Psoas muscle (tissue), 8 donors: ENCODE measurements around the gene NUTM2B. TPM values are rescaled to one million over a fixed set of nuclear protein-coding genes. Genes with fewer than 3 reads are reported as not detected.
"Not testable (repeated sequence)": the region's sequence is repeated elsewhere in the genome, so short reads cannot be mapped to it uniquely, and the experiment has no call there.

Experiments used
- ATAC-seq, 4 donors: fragments of 200-7000 bp; cut with Tn5 transposase; one replicate each; pipeline ENCODE4 v1.9.1; 2020; ENCODE audit warnings: moderate library complexity in 3 of 4, mild to moderate bottlenecking in 2 of 4
- DNase-seq, 2 donors: peaks; one replicate each; pipeline ENCODE4 v3.0.0-alpha.2; 2020
- H3K27ac ChIP-seq: fragments of 200-600 bp; one replicate; pipeline ENCODE4 v1.8.0; 2022
- H3K27me3 ChIP-seq, 3 donors: fragments of 200-600 bp in 1 of 3; one replicate each; pipeline versions ENCODE4 v1.6.1 to v1.8.0; 2013 to 2022; ENCODE audit warnings: low read length in 2 of 3, mild to moderate bottlenecking in 2 of 3, moderate library complexity in 1 of 3; ENCODE audit not compliant: insufficient read depth in 3 of 3
- H3K36me3 ChIP-seq, 2 donors: fragments of 200-600 bp in 1 of 2; one replicate each; pipeline versions ENCODE4 v1.6.1 to v1.8.0; 2013 to 2022; ENCODE audit warnings: low read depth in 1 of 2, mild to moderate bottlenecking in 1 of 2, moderate library complexity in 1 of 2; ENCODE audit not compliant: insufficient read depth in 1 of 2
- H3K4me1 ChIP-seq: fragments of 200-600 bp; one replicate; pipeline ENCODE4 v1.8.0; 2022
- H3K4me3 ChIP-seq: fragments of 200-600 bp; one replicate; pipeline ENCODE4 v1.8.0; 2022; ENCODE audit warnings: mild to moderate bottlenecking
- H3K9me3 ChIP-seq: fragments of 200-600 bp; one replicate; pipeline ENCODE4 v1.8.0; 2022
- WGBS, 3 donors: extraction: QIAGEN DNeasy Blood & Tissue Kit; methylation state at CpG; one replicate each; pipeline versions ENCODE4 v1.1.6 to v1.1.7; 2013; 5-methylcytosine and 5-hydroxymethylcytosine counted together
- intact Hi-C, 2 donors: fragments of 100-400 bp; cut with DNase I; formaldehyde crosslinking; loops; one replicate each; pipeline versions ENCODE4 v1.11.0 to v1.14.2; 2022
- polyA plus RNA-seq, 3 donors: library from polyadenylated mRNA; stranded (reverse); fragments of 200-250 nt; gene quantifications; one replicate each; pipeline ENCODE4 v1.2.3, GENCODE V29; 2013
- total RNA-seq, 4 donors: library from RNA; stranded (reverse); fragmentation: NEBNext Ultra II Directional in 2 of 4; extraction: Animal tissue kit (Norgen Biotek cat#: 25700) in 2 of 4; gene quantifications; one replicate each; pipeline versions ENCODE4 v1.2.1 to v1.2.4, GENCODE V29; 2021 to 2023
- donor health status: healthy with polysubstance abuse.
- donor health status: DM: no; HTN: no; CAD: no; lungs with moderate emphysema.
- donor health status: Bipolar disorder and iron deficiency.
- donor health status: healthy.
- donor health status: DM: yes; HTN: yes; CAD: no.
- donor health status: DM: no; HTN: no; CAD: no.
- donor health status: DM: no; HTN: no; CAD: no.
- donor health status: DM: yes; HTN: yes; CAD: no.

Gene NUTM2B
- total and polyA plus RNA-seq, 7 donors = 0.06 to 0.86 (median 0.44) TPM; not detected in 1

DNA sequence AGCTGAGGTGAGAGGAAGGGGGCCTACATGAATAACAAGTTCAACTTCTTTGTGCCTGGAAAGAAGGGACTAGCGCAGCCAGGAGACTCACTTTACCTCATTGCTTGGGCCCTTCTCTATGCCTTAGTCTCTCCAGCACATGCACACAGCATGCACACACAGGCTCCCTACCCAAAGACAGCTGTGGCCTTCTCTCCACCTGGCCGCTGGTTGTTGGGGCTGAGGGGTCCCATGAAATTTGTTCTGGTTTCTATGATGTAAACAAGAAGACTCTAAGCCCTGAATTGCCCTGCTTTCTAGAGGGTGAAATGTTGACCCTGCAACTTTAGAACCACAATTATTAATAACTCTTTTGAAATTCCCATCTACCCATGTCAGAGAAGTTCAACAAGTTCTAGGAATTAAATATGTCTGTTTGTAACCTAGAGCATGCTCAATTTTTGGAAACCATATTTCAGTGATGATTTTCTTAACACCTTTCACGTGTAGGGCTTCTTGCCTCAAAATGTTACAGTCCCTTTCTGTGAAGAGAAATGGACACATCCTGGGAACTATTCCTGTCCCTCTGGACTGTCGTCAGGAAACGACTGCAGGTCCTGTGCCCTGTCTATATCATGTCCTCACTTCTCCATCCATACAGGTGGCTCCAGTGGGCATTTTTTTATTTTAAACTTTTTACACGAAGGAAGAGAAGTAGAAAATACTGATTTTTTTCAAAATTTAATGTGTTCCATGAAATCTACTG lies 15.4 kb upstream of the NUTM2B start:
- H3K27ac ChIP-seq, H3K4me1 ChIP-seq, DNase-seq, H3K4me3 ChIP-seq, ATAC-seq, intact Hi-C loops, H3K27me3 ChIP-seq, H3K9me3 ChIP-seq: not testable (repeated sequence)
- WGBS, 3 donors = 54 to 77% (median 60%) methylated on average over 6 of the region's 6 CpGs
- peaks cover 4 to 29% of the 10 kb centered on the region in 2 donors for H3K36me3 ChIP-seq

DNA sequence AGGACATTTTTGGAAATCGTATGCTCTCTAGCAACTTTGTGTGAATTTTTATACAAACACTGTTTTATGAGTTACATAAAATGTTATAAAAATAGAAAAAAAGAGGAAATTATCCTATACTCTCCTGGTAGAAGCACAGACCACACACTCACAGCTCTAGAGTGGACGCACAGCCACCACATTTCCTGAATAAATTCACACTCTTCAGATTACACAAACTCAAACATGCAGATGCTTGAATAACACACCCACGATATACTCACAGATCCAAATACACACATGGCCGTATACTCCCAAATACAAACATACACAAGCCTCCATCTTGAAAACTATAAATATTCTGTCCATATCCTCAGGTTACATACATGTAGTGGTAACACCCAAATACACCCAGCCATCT lies 14.2 kb upstream of the NUTM2B start:
- 87 to 94% (median 90%) methylated on average over 4 of the region's 4 CpGs for WGBS, 3 donors
- H3K9me3 ChIP-seq, H3K27ac ChIP-seq, DNase-seq, H3K4me1 ChIP-seq, H3K27me3 ChIP-seq, ATAC-seq, intact Hi-C loops, H3K4me3 ChIP-seq: not testable (repeated sequence)
- peaks cover 4 to 29% of the 10 kb centered on the region in 2 donors for H3K36me3 ChIP-seq

DNA sequence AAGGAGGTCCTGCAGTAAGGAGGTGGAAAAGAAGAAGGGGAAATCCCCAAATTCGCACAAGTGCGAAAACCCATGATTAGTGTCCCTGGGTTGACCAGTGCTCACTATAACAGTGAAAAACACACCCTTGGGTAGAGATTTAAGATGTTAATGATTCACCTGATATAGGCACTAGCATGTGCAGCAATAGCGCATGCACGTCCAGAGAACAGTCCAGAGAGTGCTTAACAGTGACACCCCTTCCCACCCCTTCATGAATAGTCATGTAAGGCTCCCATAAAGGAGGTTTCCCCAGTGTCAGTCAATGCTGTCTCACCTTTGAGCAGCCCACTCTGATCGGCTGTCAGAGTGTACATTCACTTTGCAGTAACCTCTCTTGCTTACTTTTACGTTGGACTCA lies 6.4 kb upstream of the NUTM2B start:
- H3K4me1 ChIP-seq, DNase-seq, ATAC-seq, H3K27me3 ChIP-seq, H3K9me3 ChIP-seq, H3K36me3 ChIP-seq, H3K4me3 ChIP-seq, H3K27ac ChIP-seq, intact Hi-C loops: not testable (repeated sequence)
- WGBS, 3 donors = 93 to 100% (median 100%) methylated on average over 2 of the region's 6 CpGs

DNA sequence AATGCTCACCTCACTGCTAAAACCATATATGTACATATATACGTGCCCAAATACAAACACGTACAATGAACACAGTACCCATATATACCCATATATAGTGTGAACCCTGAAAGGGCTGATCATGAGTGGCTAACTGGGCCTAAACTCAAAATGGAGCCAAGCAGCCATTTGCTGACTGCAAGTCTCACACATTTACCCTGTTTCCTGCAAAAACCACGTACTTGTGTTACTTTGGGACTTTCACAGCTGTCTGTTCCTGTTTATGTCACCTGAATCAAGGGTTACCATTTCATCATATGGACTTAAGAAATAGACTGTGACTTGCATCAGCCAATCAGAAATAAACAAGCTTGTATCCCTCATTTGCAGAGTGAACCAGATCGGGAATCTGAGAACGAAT lies 5.9 kb upstream of the NUTM2B start:
- WGBS, 3 donors = 43 to 73% (median 71%) methylated on average over 1 of the region's 5 CpGs
- H3K36me3 ChIP-seq = not testable (repeated sequence)

GRCh38 chr10:79700381-79700944 lies 2.6 kb upstream of the NUTM2B start:
- intact Hi-C loops, H3K9me3 ChIP-seq, DNase-seq, ATAC-seq, H3K4me1 ChIP-seq, H3K27me3 ChIP-seq, H3K4me3 ChIP-seq, H3K36me3 ChIP-seq, H3K27ac ChIP-seq: not testable (repeated sequence)
- 88 to 93% (median 92%) methylated on average over 24 to 30 of the region's 37 CpGs for WGBS, 3 donors

More for the DNA sequence above, 5.9 kb upstream of the NUTM2B start:
- ATAC-seq, H3K4me3 ChIP-seq, intact Hi-C loops, DNase-seq, H3K27me3 ChIP-seq, H3K4me1 ChIP-seq, H3K9me3 ChIP-seq, H3K27ac ChIP-seq: not testable (repeated sequence)

DNA sequence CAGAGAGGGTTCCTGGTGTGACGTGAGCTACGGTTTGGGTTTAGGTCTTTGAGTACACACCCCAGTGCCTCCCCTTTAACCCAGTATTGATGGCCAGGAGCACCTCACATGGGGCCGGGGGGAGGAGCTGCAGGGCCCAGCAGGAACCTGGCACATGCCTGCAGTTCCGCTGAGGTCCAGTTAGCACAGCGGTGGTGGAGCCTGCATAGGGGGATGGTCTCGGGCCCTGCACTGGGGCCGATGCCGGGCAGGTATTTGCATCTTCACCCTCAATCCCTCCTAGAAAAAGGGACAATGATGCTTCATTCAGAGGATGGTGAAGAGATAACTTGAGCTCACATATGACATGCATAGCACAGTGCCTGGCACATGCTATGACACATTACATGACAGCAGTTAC lies 4.0 kb downstream of the NUTM2B start:
- H3K4me1 ChIP-seq, H3K27me3 ChIP-seq, H3K36me3 ChIP-seq, ATAC-seq, intact Hi-C loops, H3K27ac ChIP-seq, DNase-seq, H3K4me3 ChIP-seq, H3K9me3 ChIP-seq: not testable (repeated sequence)
- 93% methylated on average over 8 of the region's 8 CpGs; no CpG with 5 or more reads in 2 of the 3 donors for WGBS, 3 donors

DNA sequence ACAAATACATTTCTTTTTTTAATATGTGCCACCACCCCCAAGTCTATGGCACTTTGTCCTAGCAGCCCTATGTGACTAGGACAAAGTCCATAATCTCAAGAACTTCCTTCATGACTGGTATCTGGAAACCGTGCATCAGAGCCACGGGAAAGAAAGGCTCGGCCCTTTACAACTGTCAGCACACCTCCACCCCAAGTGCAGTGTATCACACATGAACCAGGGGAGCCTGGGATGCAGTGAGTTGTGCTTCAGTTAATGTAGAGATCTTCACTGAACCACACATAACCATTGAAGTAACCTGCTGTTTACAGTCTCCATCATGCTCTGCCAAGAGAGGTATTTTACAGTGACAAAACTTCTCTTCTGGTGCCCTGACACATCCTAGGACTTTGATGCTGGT lies 11.9 kb downstream of the NUTM2B start:
- intact Hi-C loops, H3K9me3 ChIP-seq, H3K27ac ChIP-seq, H3K36me3 ChIP-seq, H3K27me3 ChIP-seq, H3K4me1 ChIP-seq, DNase-seq, H3K4me3 ChIP-seq, ATAC-seq: not testable (repeated sequence)
- WGBS, 3 donors = 92% methylated on average over 2 of the region's 3 CpGs; no CpG with 5 or more reads in 1 of the 3 donors

- H3K9me3 ChIP-seq, H3K4me3 ChIP-seq, intact Hi-C loops, H3K27me3 ChIP-seq, H3K36me3 ChIP-seq, H3K4me1 ChIP-seq, ATAC-seq, H3K27ac ChIP-seq, DNase-seq: not testable (repeated sequence)
- WGBS, 3 donors = 94 to 97% methylated on average over 3 of the region's 4 CpGs; no CpG with 5 or more reads in 1 of the 3 donors
Measured at GRCh38 chr10:79716917-79717579, 14.0 kb downstream of the NUTM2B start.

DNA sequence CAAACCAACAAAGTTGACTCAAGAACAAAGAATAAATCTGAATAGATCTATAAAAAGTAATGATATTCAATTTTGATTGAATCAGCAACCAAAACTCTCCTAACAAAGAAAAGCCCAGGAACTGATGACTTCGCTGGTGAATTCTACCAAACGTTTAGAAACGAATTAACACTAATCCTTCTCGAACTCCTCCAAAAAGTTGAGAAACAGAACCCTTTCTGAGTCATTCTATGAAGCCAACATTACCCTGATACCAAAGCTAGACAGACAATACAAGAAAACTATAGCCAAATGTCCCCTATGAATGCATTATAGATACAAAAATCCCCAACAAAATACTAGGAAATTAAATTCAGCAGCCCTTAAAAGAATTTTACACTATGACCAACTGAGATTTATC lies 17.0 kb downstream of the NUTM2B start:
- H3K9me3 ChIP-seq, DNase-seq, ATAC-seq, intact Hi-C loops, H3K4me3 ChIP-seq, H3K36me3 ChIP-seq, H3K27me3 ChIP-seq, H3K4me1 ChIP-seq, H3K27ac ChIP-seq: not testable (repeated sequence)
- 80 to 88% methylated on average over 4 of the region's 4 CpGs; no CpG with 5 or more reads in 1 of the 3 donors for WGBS, 3 donors

- H3K27ac ChIP-seq, H3K9me3 ChIP-seq, H3K4me3 ChIP-seq, DNase-seq, ATAC-seq, intact Hi-C loops, H3K4me1 ChIP-seq, H3K27me3 ChIP-seq, H3K36me3 ChIP-seq: not testable (repeated sequence)
- WGBS, 3 donors = 68 to 74% methylated on average over 1 of the region's 1 CpG; no CpG with 5 or more reads in 1 of the 3 donors
Measured at GRCh38 chr10:79726620-79727019, 23.6 kb downstream of the NUTM2B start.

DNA sequence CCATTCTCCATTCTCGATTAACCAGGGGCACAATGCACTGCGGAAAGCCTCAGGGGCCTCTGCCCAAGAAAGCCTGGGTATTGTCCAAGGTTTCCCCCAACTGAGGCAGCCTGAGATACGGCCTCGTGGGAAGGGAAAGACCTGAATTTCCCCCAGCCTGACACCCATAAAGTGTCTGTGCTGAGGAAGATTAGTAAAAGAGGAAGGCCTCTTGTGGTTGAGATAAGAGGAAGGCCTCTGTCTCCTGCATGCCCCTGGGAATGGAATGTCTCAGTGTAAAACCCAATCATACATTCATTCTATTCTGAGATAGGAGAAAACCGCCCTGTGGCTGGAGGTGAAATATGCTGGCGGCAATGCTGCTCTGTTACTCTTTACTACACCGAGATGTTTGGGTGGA lies 41.8 kb downstream of the NUTM2B start:
- H3K9me3 ChIP-seq, ATAC-seq, H3K4me3 ChIP-seq, H3K27me3 ChIP-seq, H3K4me1 ChIP-seq, H3K27ac ChIP-seq, H3K36me3 ChIP-seq, intact Hi-C loops, DNase-seq: not testable (repeated sequence)
- WGBS, 3 donors = 90 to 92% methylated on average over 6 of the region's 7 CpGs; no CpG with 5 or more reads in 1 of the 3 donors
